ENCODE results near the gene KLF3.

The KLF3 gene

GRCh38 chr4:38749336-38749735 lies 85.3 kb downstream of the KLF3 start:
- no peak for DNase-seq
